GM12878 (cell line): ENCODE data around the gene GNG3. TPM values are rescaled to one million over a fixed set of nuclear protein-coding genes. Genes with fewer than 3 reads are reported as not detected.

Source experiments
- ATAC-seq: fragments of 200-7000 bp; cut with Tn5 transposase; 3 replicates; pipeline ENCODE4 v1.9.1; 2020; ENCODE audit warnings: mild to moderate bottlenecking, moderate library complexity
- BruUV-seq: library from RNA; stranded (reverse); fragments of 400-500 nt; replicated peaks from 2 replicates; lab custom pipeline; 2021; lab: Mats Ljungman, UMichigan
- CTCF ChIA-PET: fragments of 300-600 bp; sonication (Branson Sonifier 250); formaldehyde crosslinking; extraction: SDS; loops from one replicate; lab custom pipeline; 2021; ENCODE audit warnings: inconsistent platforms; lab: Yijun Ruan, JAX
- POLR2A ChIA-PET: fragments of 350-600 bp; formaldehyde crosslinking; extraction: SDS; loops from one replicate; lab custom pipeline; 2021; ENCODE audit warnings: inconsistent platforms; lab: Charles Lee
- RAD21 ChIA-PET: fragments of 300-600 bp; sonication (Branson Sonifier 250); formaldehyde crosslinking; loops from one replicate; lab custom pipeline; 2023; ENCODE audit warnings: antibody characterized with exemption; ENCODE audit not compliant: unreplicated experiment; lab: Charles Lee
- SMC1A ChIA-PET: fragments of 300-600 bp; sonication (Branson Sonifier 250); formaldehyde crosslinking; loops from one replicate; lab custom pipeline; 2023; ENCODE audit not compliant: unreplicated experiment, uncharacterized antibody; lab: Charles Lee
- DNase-seq: peaks from one replicate; pipeline ENCODE4 v3.0.0-alpha.2; 2011; ENCODE audit warnings: low read depth, low spot score
- FAIRE-seq: peaks from 3 replicates; lab custom pipeline; 2011; peaks lifted over from hg19 to GRCh38; lab: Jason Lieb, UNC
- H2AFZ ChIP-seq: 2 replicates; pipeline ENCODE4 v1.6.0; 2011; ENCODE audit warnings: low read depth, low read length, control low read depth; ENCODE audit not compliant: control insufficient read depth
- H3K27ac ChIP-seq: 2 replicates; pipeline ENCODE4 v1.5.1; 2011; ENCODE audit warnings: control low read depth; ENCODE audit not compliant: control insufficient read depth, insufficient read depth
- H3K27me3 ChIP-seq, 2 experiments: replicated peaks in 1 of 2; 2 replicates each; pipeline versions ENCODE4 v1.6.0 to v1.6.1; 2011; ENCODE audit warnings: low read length in 1 of 2; ENCODE audit not compliant: control insufficient read depth in 2 of 2, insufficient read depth in 2 of 2
- H3K36me3 ChIP-seq, 2 experiments: 2 replicates each; pipeline ENCODE4 v1.5.1; 2011; ENCODE audit warnings: low read length in 1 of 2; ENCODE audit not compliant: control insufficient read depth in 2 of 2, insufficient read depth in 2 of 2
- H3K4me1 ChIP-seq: 2 replicates; pipeline ENCODE4 v1.6.1; 2011; ENCODE audit warnings: mild to moderate bottlenecking, low read length, moderate library complexity, mixed read lengths; ENCODE audit not compliant: control insufficient read depth, insufficient read depth
- H3K4me2 ChIP-seq: 2 replicates; pipeline ENCODE4 v1.6.0; 2011; ENCODE audit warnings: control low read depth; ENCODE audit not compliant: control insufficient read depth, insufficient read depth
- H3K4me3 ChIP-seq: fragments of 200-600 bp; sonication (generic); 2 replicates; pipeline ENCODE4 v1.5.1; 2016
- H3K79me2 ChIP-seq: 2 replicates; pipeline ENCODE4 v1.6.0; 2011; ENCODE audit warnings: low read length; ENCODE audit not compliant: control insufficient read depth, insufficient read depth
- H3K9ac ChIP-seq: 2 replicates; pipeline ENCODE4 v1.8.0; 2011; ENCODE audit warnings: low read length, control low read depth, mixed read lengths; ENCODE audit not compliant: control insufficient read depth, insufficient read depth
- H3K9me3 ChIP-seq: replicated peaks from 3 replicates; pipeline ENCODE4 v1.5.1; 2011; ENCODE audit warnings: mild to moderate bottlenecking, low read length; ENCODE audit not compliant: control insufficient read depth, insufficient read depth
- H4K20me1 ChIP-seq: 2 replicates; pipeline ENCODE4 v1.6.0; 2011; ENCODE audit not compliant: control insufficient read depth, insufficient read depth
- BHLHE40 ChIP-seq, 2 experiments: fragments of 450-650 bp in 1 of 2; IDR thresholded peaks; 2 replicates each; pipeline ENCODE4 v1.6.1; 2011 to 2017; ENCODE audit warnings: low read depth in 2 of 2, borderline replicate concordance in 1 of 2, improper control_type of control experiment in 1 of 2, low read length in 1 of 2, mild to moderate bottlenecking in 1 of 2
- CHD2 ChIP-seq: IDR thresholded peaks from 2 replicates; pipeline ENCODE4 v1.6.1; 2011; ENCODE audit warnings: low read depth, low read length, improper control_type of control experiment, borderline replicate concordance
- DPF2 ChIP-seq: fragments of 450-650 bp; IDR thresholded peaks from 2 replicates; pipeline ENCODE4 v1.6.1; 2017; ENCODE audit warnings: mild to moderate bottlenecking
- EED ChIP-seq: sonication (generic); IDR thresholded peaks from 2 replicates; pipeline ENCODE4 v1.6.1; 2016; ENCODE audit warnings: antibody characterized with exemption, low read depth
- FOS ChIP-seq: IDR thresholded peaks from 3 replicates; pipeline ENCODE4 v1.6.1; 2011; ENCODE audit warnings: borderline replicate concordance; ENCODE audit not compliant: insufficient read length; ENCODE audit errors: extremely low read depth
- IKZF2 ChIP-seq, 2 experiments: fragments of 450-650 bp; IDR thresholded peaks; 2 replicates each; pipeline ENCODE4 v1.6.1; 2017; ENCODE audit warnings: mild to moderate bottlenecking in 2 of 2, moderate library complexity in 2 of 2
- LARP7 ChIP-seq: fragments of 450-650 bp; IDR thresholded peaks from 2 replicates; pipeline ENCODE4 v1.6.1; 2017; ENCODE audit warnings: mild to moderate bottlenecking
- NFIC ChIP-seq: IDR thresholded peaks from 2 replicates; pipeline ENCODE4 v1.6.1; 2012; ENCODE audit warnings: low read depth, mild to moderate bottlenecking, inconsistent platforms, low read length, moderate library complexity
- POLR2A ChIP-seq: IDR thresholded peaks from 2 replicates; pipeline ENCODE4 v1.6.1; 2011; ENCODE audit warnings: low read depth, mild to moderate bottlenecking, low read length
- SIN3A ChIP-seq: IDR thresholded peaks from 2 replicates; pipeline ENCODE4 v1.6.1; 2012; ENCODE audit warnings: low read depth, low read length, improper control_type of control experiment
- SMC3 ChIP-seq: IDR thresholded peaks from 2 replicates; pipeline ENCODE4 v1.6.1; 2011; ENCODE audit warnings: low read length, improper control_type of control experiment, borderline replicate concordance
- SREBF2 ChIP-seq: IDR thresholded peaks from 2 replicates; pipeline ENCODE4 v1.6.1; 2012; ENCODE audit warnings: mild to moderate bottlenecking, low read length
- TBL1XR1 ChIP-seq: IDR thresholded peaks from 2 replicates; pipeline ENCODE4 v1.6.1; 2012; ENCODE audit warnings: low read depth, low read length, improper control_type of control experiment
- ZNF274 ChIP-seq: IDR thresholded peaks from one replicate; pipeline ENCODE4 v1.8.0; 2011; ENCODE audit not compliant: insufficient read length, insufficient read depth
- WGBS: methylation state at CpG from one replicate; pipeline ENCODE4 v1.1.6; 2016; ENCODE audit warnings: low lambda C conversion rate; ENCODE audit not compliant: insufficient replicate concordance, insufficient coverage; ENCODE audit errors: missing lambda C conversion rate; 5-methylcytosine and 5-hydroxymethylcytosine counted together
- in situ Hi-C: fragments of 300-500 bp; cut with MboI; formaldehyde crosslinking; loops from 9 replicates; pipeline ENCODE4 v1.14.3; 2018; ENCODE audit warnings: mixed read lengths
- intact Hi-C: fragments of 100-400 bp; cut with micrococcal nuclease; formaldehyde crosslinking; loops from one replicate; pipeline ENCODE4 v1.14.2; 2022; ENCODE audit not compliant: unreplicated experiment
- polyA plus RNA-seq, 11 experiments: library from polyadenylated mRNA; depleted of rRNA in 4 of 11; unstranded in 6 of 11; stranded (reverse) in 5 of 11; fragments of >200 nt; fragmentation: Nextera tagmentation in 4 of 11; fragmentation: Illumina TruSeq in 1 of 11; extraction: Ambion mirVana in 4 of 11; extraction: Trizol in 1 of 11; gene quantifications; 1 replicate in 1 of 11; 2 replicates in 10 of 11; pipeline versions ENCODE4 v1.2.1 to v1.2.3, GENCODE V29; 2011 to 2016; ENCODE audit warnings: inconsistent platforms in 2 of 11, missing spikeins in 2 of 11, low read depth in 1 of 11
- total RNA-seq, 4 experiments: library from RNA; depleted of rRNA in 3 of 4; stranded (reverse); fragments of >200 nt in 3 of 4; fragmentation: Illumina TruSeq in 1 of 4; extraction: Trizol in 1 of 4; gene quantifications; 2 replicates each; pipeline versions ENCODE4 v1.2.1 to v1.2.3, GENCODE V29; 2013 to 2021

GNG3 gene
- total and polyA plus RNA-seq, 10 of the 15 experiments (the other 5 are each of a cell fraction or from before 2014, with no cell fraction given), result 0.27 to 0.83 (median 0.57) TPM; not detected in 5

- H3K27me3 ChIP-seq, result no peaks in the 10 kb centered on the region
- intact Hi-C loops, result loop anchor here (1.0 to 5.0 kb wide), 2 partner anchors 19 to 106 kb away; partner anchors contain the start of genes HNRNPUL2 and MTA2
Measured at GRCh38 chr11:62708793-62709192, 1.3 kb downstream of the GNG3 start.

GRCh38 chr11:62709247-62710000, 1.9 kb downstream of the GNG3 start:
- ChIA-PET POLR2A (interaction anchor here (0.5 to 7.6 kb wide), 20 partner anchors 18 to 152 kb away, joined by 3 to 79 read pairs (median 5); partner anchors contain the start of genes B3GAT3, C11orf98, CSKMT and HNRNPUL2), RAD21 (interaction anchor here (0.5 to 1.8 kb wide), 9 partner anchors 18 to 152 kb away, joined by 3 to 8 read pairs (median 4); partner anchors contain the start of genes C11orf98, CSKMT, HNRNPUL2 and TAF6L), SMC1A (interaction anchor here (0.6 to 5.3 kb wide), 8 partner anchors 14 to 152 kb away, joined by 3 to 26 read pairs (median 3); partner anchors contain the start of genes HNRNPUL2, MTA2, TAF6L and TTC9C), CTCF (interaction anchor here (1.2 to 5.0 kb wide), 4 partner anchors 14 to 45 kb away, joined by 3 to 21 read pairs (median 6); partner anchors contain the start of genes HNRNPUL2, TTC9C and ZBTB3)
- peaks cover 17% of the 10 kb centered on the region in 2 experiments for H3K36me3 ChIP-seq
- peak overlapping the region; percentile 88 for H3K27ac ChIP-seq
- in situ Hi-C loops, result no loop called here
- peak overlapping the region; percentile 83 for H3K4me3 ChIP-seq
- no peaks in the 10 kb centered on the region for H4K20me1 ChIP-seq
- H3K9ac ChIP-seq, result peak overlapping the region; percentile 90
- FAIRE-seq (peak; percentile 92), ATAC-seq (peak; percentile 89), DNase-seq (peak; percentile 91)
- H3K4me2 ChIP-seq, result peak overlapping the region; percentile 98
- no peaks in the 10 kb centered on the region for H3K27me3 ChIP-seq
- no peaks in the 10 kb centered on the region for H3K9me3 ChIP-seq
- peak overlapping the region; percentile 93 for H2AFZ ChIP-seq
- H3K4me1 ChIP-seq, result peaks cover 40% of the 10 kb centered on the region
- H3K79me2 ChIP-seq, result no peaks in the 10 kb centered on the region
- no TSS peak for BruUV-seq
- intact Hi-C loops, result loop anchor here (1.0 to 5.0 kb wide), 2 partner anchors 18 to 107 kb away; partner anchors contain the start of genes HNRNPUL2 and MTA2
- WGBS, result 2% methylated on average over 45 of the region's 47 CpGs
- TF ChIP-seq DPF2 (no peak; the same call in 1 of the 2 replicates), NFIC (no peak), SIN3A (0 out of 2 replicates have a peak, but pooled peaks have one; percentile 60), CHD2 (no peak), EED (no peak), BHLHE40 (IDR thresholded peaks at IDR 0.05; ENCODE audit: borderline replicate concordance in 1 of 2, low read depth in 2 of 2, low read length in 1 of 2) (peak in 1 of 2 experiments; percentile 13; a peak in 1 of 4 replicates), TBL1XR1 (peak; percentile 76; the same call in 1 of the 2 replicates), SMC3 (no peak), FOS (no peak), ZNF274 (no peak), LARP7 (0 out of 2 replicates have a peak, but pooled peaks have one; percentile 44), IKZF2 (IDR thresholded peaks at IDR 0.05) (0 out of 4 replicates have a peak, but pooled peaks of 1 of the 2 experiments have one; percentile 33)

More at GRCh38 chr11:62708793-62709192, 1.3 kb downstream of the GNG3 start:
- H3K4me1 ChIP-seq, result peaks cover 37% of the 10 kb centered on the region
- ChIA-PET CTCF (interaction anchor here (1.0 to 5.0 kb wide), 6 partner anchors 14 to 60 kb away, joined by 3 to 21 read pairs (median 6); partner anchors contain the start of genes HNRNPUL2, TTC9C and ZBTB3), SMC1A (interaction anchor here (0.6 to 5.3 kb wide), 7 partner anchors 15 to 152 kb away, joined by 3 to 26 read pairs (median 3); partner anchors contain the start of genes HNRNPUL2, TAF6L and TTC9C), RAD21 (interaction anchor here (0.6 to 1.8 kb wide), 7 partner anchors 18 to 152 kb away, joined by 3 to 8 read pairs (median 4); partner anchors contain the start of genes C11orf98, CSKMT, HNRNPUL2 and TAF6L), POLR2A (interaction anchor here (0.6 to 7.6 kb wide), 14 partner anchors 18 to 147 kb away, joined by 4 to 79 read pairs (median 5); partner anchors contain the start of genes B3GAT3, C11orf98, CSKMT and HNRNPUL2)
- no TSS peak for BruUV-seq
- peak overlapping the region; percentile 93 for H2AFZ ChIP-seq
- H3K9ac ChIP-seq, result peak overlapping the region; percentile 90
- H3K36me3 ChIP-seq, result peaks cover 16 to 17% of the 10 kb centered on the region in 2 experiments
- in situ Hi-C loops, result no loop called here
- ATAC-seq (peak; percentile 8), FAIRE-seq (no peak)
- H3K9me3 ChIP-seq, result no peaks in the 10 kb centered on the region
- peak overlapping the region; percentile 88 for H3K27ac ChIP-seq
- H3K4me2 ChIP-seq, result peak overlapping the region; percentile 98
- TF ChIP-seq SREBF2, result no peak
- TF ChIP-seq POLR2A, result peak; percentile 33
- TF ChIP-seq DPF2, result no peak
- TF ChIP-seq, all 136 proteins: peak for 1
- Histone ChIP-seq H3K79me2 (no peaks in the 10 kb centered on the region), H4K20me1 (no peaks in the 10 kb centered on the region), H3K4me3 (peak overlapping the region; percentile 83)
- DNase-seq, result no peak
- 4% methylated on average over 7 of the region's 7 CpGs for WGBS
